HG03196 (cell line): ENCODE results near the gene CNTNAP2.
"Not testable (repeated sequence)": the region's sequence is repeated elsewhere in the genome, so short reads cannot be mapped to it uniquely, and the experiment has no call there.

Experiments used
- ATAC-seq: cut with Tn5 transposase; IDR thresholded peaks from one replicate; pipeline ENCODE4 v1.9.1; 2021; ENCODE audit not compliant: unreplicated experiment

CNTNAP2 gene

GRCh38 chr7:148261996-148262688, 2145.5 kb downstream of the CNTNAP2 start:
- no peak for ATAC-seq

- peak; percentile 79 for ATAC-seq
Measured at GRCh38 chr7:148262721-148263229, 2146.2 kb downstream of the CNTNAP2 start.

- ATAC-seq: no peak
Measured at GRCh38 chr7:148264933-148265557, 2148.4 kb downstream of the CNTNAP2 start.

DNA sequence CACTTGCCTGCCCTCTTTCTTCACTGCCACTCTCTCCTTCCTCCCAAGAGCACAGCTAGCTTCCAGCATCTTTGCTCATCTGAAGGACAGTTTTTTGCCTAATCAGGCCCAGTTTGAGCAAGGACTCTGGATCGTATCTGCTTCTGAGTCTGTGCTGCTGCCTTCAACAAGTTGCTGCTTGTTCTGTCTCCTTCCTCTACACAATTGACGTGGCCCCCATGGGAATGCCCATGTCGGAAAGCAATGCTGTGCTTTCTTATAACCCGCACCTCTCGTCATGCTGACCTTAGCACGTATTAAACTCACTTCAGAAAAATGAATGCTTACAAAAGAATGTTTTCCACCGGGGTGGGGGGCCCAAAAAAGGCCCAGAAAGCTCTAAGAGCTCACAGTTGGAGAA, 2149.3 kb downstream of the CNTNAP2 start:
- ATAC-seq: no peak

DNA sequence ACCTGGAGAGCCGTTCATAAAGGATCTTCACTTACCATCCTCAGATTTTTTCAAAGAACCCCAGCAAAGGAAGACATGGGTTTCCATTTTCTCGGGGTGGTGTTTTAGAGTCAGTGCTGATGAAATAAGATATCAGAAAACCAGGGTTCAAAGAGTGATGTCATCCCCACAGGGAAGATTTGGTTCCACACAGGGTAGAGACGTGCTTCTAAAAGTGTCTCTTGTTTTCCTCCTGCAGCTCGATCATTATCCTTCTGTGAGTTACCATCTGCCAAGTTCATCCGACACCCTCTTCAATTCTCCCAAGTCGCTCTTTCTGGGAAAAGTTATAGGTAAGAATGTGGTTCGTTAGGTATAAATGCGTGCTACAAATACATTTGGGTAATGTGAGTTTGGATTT, 2150.2 kb downstream of the CNTNAP2 start:
- ATAC-seq: no peak

GRCh38 chr7:148270576-148270975, 2154.0 kb downstream of the CNTNAP2 start:
- no peak for ATAC-seq

GRCh38 chr7:148274118-148274517, 2157.5 kb downstream of the CNTNAP2 start:
- no peak for ATAC-seq

DNA sequence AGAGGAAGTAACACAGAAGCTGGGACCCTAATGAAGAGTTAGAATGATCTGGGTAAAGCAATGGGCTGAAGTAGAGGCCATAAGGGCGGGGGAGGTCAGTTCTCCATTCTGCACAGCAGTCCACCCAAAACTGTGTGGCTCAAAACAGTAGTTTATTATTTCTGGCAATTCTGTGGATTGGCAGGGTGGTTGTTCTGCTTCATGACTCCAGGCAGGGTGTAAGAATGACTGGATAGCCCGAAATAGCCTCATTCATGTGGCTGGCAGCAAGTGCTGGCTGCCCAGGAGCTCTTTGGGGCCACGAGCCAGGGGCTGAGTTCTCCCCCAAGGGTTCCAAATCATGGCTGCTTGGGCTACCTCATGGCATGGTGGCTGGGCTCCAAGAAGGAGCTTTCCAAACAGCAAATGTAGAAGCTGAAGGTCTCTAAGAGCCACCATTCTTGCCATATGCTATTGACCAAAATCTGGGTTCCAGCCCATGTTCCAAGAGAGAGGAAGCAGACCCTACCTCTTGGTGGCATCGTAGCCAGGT, 2158.8 kb downstream of the CNTNAP2 start:
- no peak for ATAC-seq

DNA sequence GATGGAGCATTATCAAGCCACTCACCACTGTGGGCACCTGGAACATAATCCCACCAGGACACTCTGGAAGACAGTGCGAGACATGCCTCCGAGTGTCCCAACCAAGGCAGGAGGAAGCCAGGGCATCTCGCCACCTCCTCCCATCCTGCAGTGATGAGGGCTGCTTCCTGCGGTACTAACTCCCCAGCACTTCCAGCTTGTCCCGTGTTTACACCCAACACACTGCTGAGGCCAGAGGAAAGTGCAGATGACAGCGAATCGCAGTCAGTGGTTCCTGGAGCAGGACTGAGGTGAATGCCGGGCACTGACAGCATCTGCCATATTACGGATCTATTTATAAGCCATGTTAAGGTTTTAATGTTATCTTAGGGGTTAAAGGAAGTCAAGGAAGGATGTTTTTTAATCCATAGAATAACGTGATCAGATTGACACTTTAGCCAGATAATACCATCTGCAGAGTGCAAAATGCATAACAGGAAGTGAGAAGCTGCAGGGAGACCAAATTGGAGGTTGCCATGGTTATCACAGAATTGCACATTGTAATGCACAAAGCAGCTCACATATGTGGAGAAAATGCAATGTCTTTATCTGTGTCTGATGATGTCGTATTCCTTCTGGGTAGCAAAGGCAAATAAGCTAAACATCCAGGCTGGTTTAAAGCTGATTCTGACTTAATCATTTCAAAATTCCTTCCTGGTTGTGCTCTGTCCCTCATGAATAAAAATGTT, 2159.9 kb downstream of the CNTNAP2 start:
- no peak for ATAC-seq

DNA sequence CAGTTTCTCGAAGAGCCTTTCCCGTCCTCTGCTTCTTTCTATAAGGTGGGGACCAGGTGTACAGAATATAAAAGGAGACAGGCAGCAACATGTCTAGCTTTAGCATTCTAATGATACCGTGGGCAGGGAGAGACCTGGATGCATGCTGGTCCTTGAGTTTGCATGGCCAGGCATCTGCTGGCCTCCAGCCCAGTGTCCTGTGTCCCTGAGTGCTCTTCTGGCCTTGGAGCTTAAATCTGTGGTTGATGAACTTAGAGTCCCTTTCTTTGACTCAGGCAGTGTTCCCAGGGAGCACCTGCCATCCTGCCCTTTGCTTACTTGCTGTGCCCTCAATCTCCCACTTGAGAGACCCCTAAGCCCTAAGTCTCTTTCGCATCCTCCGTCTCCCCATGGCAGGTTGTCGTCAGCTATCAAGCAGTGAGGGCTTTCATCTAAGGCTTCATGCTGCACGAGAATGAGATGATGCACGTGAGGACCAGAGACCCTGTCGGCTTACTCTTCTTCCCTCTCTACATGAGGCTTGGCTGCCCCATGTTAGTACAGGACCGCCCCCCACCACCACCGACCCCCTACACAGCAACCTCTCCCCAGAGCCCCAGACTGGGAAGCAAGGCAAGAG, 2160.6 kb downstream of the CNTNAP2 start:
- ATAC-seq: no peak

- ATAC-seq: no peak
Measured at GRCh38 chr7:148286150-148286549, 2169.5 kb downstream of the CNTNAP2 start.

- no peak for ATAC-seq
Measured at GRCh38 chr7:148287538-148287937, 2170.9 kb downstream of the CNTNAP2 start.

- ATAC-seq: no peak
Measured at GRCh38 chr7:148288592-148289151, 2172.1 kb downstream of the CNTNAP2 start.

- ATAC-seq: no peak
Measured at GRCh38 chr7:148289630-148290029, 2173.0 kb downstream of the CNTNAP2 start.

DNA sequence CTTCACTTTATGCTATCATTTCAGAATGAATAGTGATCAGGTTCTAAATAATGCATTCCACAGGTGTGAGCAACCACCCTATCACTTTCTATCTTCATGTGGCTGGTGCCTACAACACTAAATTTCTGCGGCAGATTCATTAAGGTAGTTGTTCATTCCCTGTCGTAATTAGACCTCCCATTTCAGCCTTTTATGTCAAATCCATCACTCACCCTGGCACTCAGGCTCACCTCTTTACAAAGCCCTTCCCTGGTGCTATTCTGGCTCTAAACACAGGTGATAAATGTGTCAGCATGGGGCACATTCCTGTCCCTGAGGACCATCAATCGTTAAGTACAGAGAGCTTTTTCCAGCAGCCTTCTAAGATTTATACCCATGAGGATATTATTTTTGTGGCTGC, 2173.9 kb downstream of the CNTNAP2 start:
- no peak for ATAC-seq

DNA sequence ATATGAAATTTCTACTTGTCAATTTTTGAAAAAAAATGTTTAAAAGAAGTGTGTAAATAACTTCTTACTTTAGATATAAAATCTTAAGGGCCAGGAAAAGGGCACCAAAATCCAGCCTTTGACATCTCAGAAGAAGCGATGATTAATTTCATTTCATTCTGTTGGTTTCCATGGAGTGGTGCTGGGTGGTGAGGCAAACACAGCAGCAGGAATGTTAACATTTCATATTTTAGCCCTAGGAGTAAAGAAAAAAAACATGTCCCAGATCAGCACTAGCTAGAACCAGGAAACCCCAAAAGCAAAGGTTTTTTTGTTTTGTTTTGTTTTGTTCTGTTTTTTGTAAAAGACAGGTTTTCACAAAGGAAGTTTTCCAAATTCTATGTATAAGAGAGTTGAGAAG, 2175.2 kb downstream of the CNTNAP2 start:
- ATAC-seq: no peak

DNA sequence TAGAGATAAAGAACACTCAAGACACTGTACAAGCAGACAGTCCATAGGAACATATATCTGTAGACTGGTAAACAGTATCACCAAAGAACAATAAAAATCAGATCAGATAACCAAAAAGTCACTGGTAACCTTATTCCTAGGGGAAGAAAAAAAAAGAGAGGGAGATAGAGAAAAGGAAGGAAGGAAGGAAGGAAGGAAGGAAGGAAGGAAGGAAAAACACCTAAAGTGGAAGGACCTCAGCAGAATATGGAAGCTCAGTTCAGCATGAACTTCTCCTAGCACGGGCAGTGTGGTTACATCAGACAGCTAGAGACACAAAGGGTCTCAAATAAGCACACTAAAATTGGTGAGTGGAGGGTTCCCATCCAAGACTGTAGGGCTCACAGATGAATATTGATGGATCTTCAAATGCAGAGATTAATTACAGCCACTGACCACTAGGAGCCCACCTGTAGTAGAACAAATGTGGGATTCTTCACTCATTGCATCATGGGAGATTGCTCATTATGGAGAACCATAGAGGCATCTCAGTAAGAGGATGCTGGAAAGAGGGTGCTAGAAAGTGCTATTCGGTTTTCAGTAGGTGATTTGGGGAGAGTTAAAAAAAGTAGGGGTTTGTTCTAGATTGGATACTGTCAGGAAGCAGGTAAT, 2180.5 kb downstream of the CNTNAP2 start:
- no peak for ATAC-seq

GRCh38 chr7:148298768-148299167, 2182.2 kb downstream of the CNTNAP2 start:
- not testable (repeated sequence) for ATAC-seq

DNA sequence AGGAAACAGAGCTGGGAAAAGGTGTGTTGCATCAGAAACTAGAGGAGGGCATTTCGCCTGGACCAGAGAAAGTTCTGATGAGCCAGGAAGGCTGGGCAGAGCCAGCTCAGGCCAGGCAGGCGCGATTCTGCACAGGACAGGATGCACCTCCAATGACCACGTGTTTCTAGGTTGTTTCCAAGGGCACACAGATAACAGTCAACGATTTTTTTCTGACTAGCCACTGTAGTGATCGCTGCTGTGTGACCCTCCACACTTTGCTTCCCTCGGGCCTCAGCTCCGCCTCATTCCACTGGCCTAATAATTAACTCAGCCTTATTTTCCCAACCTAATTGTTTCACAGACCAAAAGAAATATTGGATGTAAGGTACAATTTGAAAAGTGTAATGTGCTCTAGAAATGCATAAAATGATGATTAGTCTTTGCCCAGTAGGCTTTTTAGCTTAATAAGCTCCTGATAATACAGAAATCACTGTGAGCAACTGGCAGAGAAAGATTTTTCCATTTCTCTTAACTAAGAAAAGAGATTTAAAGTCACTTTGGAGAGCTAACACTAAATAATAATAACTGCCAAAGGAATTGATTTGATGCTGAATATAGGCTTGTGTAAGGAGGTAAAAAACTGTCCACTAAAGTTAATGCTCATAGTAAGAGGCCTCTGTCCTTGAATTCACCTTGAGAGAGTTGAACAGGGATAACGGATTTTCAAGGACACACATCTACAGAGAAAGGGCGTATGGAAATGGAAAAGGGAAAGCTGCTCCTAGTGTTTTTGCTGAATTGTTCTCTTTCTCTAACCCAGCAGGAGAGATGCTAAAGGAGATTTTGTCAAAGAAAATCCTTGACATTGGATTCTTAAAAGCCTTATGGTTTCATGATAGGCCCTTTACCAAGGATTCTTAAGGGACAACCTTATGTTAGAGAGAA, 2183.0 kb downstream of the CNTNAP2 start:
- no peak for ATAC-seq
